ENCODE results near the gene RAPGEF1.

RAPGEF1 gene

DNA sequence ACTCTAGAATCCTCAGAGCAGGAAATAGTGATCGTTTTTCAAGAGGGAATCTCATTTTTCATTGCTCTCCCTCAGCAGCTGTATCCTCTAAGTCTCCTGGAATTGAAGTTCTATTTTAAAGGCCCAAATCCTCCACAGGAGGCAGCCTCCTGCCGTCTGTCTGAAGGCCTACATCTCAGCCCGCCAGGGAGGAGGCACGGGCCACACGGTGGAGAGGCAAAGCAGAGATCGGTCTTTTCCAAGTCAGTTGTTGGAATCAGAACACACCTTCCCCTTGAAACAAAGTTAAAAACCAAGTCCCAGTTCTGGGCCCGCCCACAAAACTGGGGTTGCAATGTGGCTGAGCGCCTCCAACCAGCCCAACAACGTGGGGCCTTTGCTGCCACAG lies 68.7 kb downstream of the RAPGEF1 start:
- CTCF ChIA-PET = interaction anchor here (1.5 kb wide), 1 partner anchor 79 kb away, joined by 3 read pairs; no protein-coding TSS in a partner anchor
- H3K4me1 ChIP-seq (ENCODE audit: control insufficient read depth, insufficient read depth, low read length) = peaks cover 3% of the 10 kb centered on the region; the same call in 1 of the 2 replicates

DNA sequence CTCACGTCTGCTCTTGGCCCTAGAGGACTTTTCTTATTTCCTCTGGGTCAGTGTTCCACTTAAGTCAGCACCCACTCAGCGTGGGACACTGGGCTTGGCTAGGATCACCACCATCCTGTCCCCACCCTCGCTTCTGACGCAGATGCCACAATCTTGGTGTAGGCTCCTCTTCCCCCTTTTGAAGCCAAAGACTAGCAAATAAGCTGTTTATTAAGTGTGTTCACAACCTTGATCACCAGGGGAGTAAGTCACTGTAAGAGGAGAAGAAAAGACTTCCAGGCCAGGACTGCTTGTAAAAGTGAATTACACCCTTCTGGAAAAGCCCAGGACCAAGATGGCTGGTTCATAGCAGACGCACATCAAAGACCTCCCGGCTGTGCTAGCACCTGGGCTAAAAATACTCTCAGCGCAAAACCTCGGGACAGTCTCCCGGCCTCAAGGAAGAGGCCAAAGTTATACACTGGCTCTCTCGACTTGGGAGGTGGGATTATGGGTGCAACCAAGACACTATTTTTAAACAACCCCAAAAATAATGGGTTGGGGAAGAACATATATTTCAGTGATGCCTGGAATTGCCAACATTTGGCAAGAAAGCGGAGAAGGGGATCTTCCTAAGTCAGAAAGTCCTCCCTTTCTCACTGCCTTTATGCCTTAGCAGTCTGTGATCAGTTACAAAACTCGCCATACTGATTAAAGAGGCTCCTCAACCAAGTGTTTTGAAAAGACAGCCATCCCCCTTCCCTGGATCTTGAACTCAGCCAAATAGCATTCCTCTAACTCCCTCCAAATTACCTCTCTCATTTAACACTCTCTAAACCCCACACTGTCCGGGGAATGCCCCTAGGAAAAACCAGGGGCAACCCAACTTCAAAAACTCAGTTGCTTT lies 69.4 kb downstream of the RAPGEF1 start:
- POLR2A ChIA-PET = no interaction called here
- CTCF ChIA-PET = interaction anchor here (1.0 kb wide), 1 partner anchor 10 kb away, joined by 3 read pairs; no protein-coding TSS in a partner anchor
- Histone ChIP-seq H3K36me3 (ENCODE audit: control insufficient read depth in 2 of 2, insufficient read depth in 1 of 2, low read length in 2 of 2) (no peaks in the 10 kb centered on the region), H3K4me1 (ENCODE audit: control insufficient read depth, insufficient read depth, low read length) (peaks cover 2% of the 10 kb centered on the region; the same call in 1 of the 2 replicates), H3K27ac (ENCODE audit: extremely low read depth, low read depth, low read length) (no peak overlapping the region), H3K4me3 (ENCODE audit: low read depth, low read length) (no peak overlapping the region), H3K9me3 (ENCODE audit: control insufficient read depth, insufficient read depth, low read depth, low read length) (no peaks in the 10 kb centered on the region)
- TF ChIP-seq, protein P1, sequence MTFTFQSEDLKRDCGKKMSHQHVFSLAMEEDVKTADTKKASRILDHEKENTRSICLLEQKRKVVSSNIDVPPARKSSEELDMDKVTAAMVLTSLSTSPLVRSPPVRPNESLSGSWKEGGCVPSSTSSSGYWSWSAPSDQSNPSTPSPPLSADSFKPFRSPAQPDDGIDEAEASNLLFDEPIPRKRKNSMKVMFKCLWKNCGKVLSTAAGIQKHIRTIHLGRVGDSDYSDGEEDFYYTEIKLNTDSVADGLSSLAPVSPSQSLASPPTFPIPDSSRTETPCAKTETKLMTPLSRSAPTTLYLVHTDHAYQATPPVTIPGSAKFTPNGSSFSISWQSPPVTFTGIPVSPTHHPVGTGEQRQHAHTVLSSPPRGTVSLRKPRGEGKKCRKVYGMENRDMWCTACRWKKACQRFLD (tag by site-specific recombination; IDR thresholded peaks at IDR 0.05) = no peak

More for the DNA sequence above, 68.7 kb downstream of the RAPGEF1 start:
- Histone ChIP-seq H3K36me3 (ENCODE audit: control insufficient read depth in 2 of 2, insufficient read depth in 1 of 2, low read length in 2 of 2) (no peaks in the 10 kb centered on the region), H3K4me3 (ENCODE audit: low read depth, low read length) (no peak overlapping the region), H3K27ac (ENCODE audit: extremely low read depth, low read depth, low read length) (no peak overlapping the region), H3K9me3 (ENCODE audit: control insufficient read depth, insufficient read depth, low read depth, low read length) (no peaks in the 10 kb centered on the region)
- TF ChIP-seq ZIC2 (tag by site-specific recombination; IDR thresholded peaks at IDR 0.05) (peak; percentile 63), ZNF610 (tag by site-specific recombination; IDR thresholded peaks at IDR 0.05; ENCODE audit: borderline replicate concordance) (no peak), GLIS1 (tag by site-specific recombination; IDR thresholded peaks at IDR 0.05) (peak; percentile 65), ZNF302 (tag by site-specific recombination; IDR thresholded peaks at IDR 0.05; ENCODE audit: low read depth) (no peak), ZNF423 (tag by site-specific recombination; IDR thresholded peaks at IDR 0.05) (no peak)
- POLR2A ChIA-PET = no interaction called here

DNA sequence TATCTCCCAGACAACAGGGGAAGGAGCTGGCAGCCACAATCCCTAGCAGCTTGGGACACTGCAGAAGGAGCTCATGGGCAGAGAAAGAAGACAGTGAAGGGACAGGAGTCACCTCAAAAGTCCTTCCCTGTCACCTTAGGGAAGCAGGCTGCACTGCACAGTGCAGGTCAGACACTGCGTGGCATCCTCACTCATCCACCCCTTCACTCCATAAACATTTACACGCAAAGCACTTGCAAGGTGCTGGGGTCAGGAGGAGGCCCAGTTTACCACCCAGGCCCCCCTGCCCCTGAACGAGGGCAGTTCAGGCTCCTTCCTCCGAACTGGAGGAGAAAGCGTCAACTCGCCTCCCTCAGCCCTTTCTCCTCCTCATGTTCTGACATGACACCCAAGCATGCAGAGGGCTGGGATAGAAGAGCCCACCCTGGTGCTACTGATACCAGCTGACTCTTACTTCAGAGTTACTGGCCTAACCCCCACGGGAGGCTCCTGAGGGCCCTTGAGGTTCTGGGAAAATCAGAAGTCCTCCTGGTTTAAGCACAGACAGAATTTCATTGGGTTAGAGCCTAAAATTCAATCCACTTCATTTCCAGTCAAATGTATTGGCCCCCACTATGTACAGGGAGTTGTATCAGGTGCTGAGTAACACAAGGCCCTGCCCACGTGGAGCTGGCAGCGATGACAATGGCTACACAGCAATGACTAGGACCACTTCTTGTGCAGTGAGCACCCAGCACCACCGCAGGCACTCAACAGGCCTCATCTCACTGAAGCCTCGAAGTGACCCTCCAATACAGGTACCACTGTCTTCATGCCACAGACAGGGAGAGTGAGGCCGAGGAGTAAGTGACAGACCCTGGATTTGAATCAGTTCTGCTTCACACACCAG lies 70.4 kb downstream of the RAPGEF1 start:
- H3K27ac ChIP-seq (ENCODE audit: extremely low read depth, low read depth, low read length) = no peak overlapping the region
- CTCF ChIA-PET = interaction anchor here (0.6 to 1.2 kb wide), 4 partner anchors 9 to 474 kb away, joined by 3 read pairs; no protein-coding TSS in a partner anchor
- TF ChIP-seq, protein P2, sequence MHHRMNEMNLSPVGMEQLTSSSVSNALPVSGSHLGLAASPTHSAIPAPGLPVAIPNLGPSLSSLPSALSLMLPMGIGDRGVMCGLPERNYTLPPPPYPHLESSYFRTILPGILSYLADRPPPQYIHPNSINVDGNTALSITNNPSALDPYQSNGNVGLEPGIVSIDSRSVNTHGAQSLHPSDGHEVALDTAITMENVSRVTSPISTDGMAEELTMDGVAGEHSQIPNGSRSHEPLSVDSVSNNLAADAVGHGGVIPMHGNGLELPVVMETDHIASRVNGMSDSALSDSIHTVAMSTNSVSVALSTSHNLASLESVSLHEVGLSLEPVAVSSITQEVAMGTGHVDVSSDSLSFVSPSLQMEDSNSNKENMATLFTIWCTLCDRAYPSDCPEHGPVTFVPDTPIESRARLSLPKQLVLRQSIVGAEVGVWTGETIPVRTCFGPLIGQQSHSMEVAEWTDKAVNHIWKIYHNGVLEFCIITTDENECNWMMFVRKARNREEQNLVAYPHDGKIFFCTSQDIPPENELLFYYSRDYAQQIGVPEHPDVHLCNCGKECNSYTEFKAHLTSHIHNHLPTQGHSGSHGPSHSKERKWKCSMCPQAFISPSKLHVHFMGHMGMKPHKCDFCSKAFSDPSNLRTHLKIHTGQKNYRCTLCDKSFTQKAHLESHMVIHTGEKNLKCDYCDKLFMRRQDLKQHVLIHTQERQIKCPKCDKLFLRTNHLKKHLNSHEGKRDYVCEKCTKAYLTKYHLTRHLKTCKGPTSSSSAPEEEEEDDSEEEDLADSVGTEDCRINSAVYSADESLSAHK (tag by site-specific recombination; IDR thresholded peaks at IDR 0.05) = no peak
- TF ChIP-seq ZIC2 (tag by site-specific recombination; IDR thresholded peaks at IDR 0.05) = 0 out of 2 replicates have a peak, but pooled peaks have one; percentile 26
- TF ChIP-seq ZNF23 (tag by site-specific recombination; IDR thresholded peaks at IDR 0.05; ENCODE audit: borderline replicate concordance) = no peak
- 0 out of 2 replicates have a peak, but pooled peaks have one; percentile 35 for TF ChIP-seq PRDM1 (tag by site-specific recombination; IDR thresholded peaks at IDR 0.05)
- no peak for TF ChIP-seq ZNF184 (tag by site-specific recombination; IDR thresholded peaks at IDR 0.05)
- POLR2A ChIA-PET = no interaction called here
- H3K4me3 ChIP-seq (ENCODE audit: low read depth, low read length) = no peak overlapping the region
- no peaks in the 10 kb centered on the region for H3K9me3 ChIP-seq (ENCODE audit: control insufficient read depth, insufficient read depth, low read depth, low read length)
- no peaks in the 10 kb centered on the region for H3K36me3 ChIP-seq (ENCODE audit: control insufficient read depth in 2 of 2, insufficient read depth in 1 of 2, low read length in 2 of 2)
- peaks cover 2% of the 10 kb centered on the region; the same call in 1 of the 2 replicates for H3K4me1 ChIP-seq (ENCODE audit: control insufficient read depth, insufficient read depth, low read length)
